ENCODE data around the gene LYSMD4. TPM values are rescaled to one million over a fixed set of nuclear protein-coding genes. Genes with fewer than 3 reads are reported as not detected.
"Not testable (repeated sequence)": the region's sequence is repeated elsewhere in the genome, so short reads cannot be mapped to it uniquely, and the experiment has no call there.

Gene LYSMD4
- 21.2 and 21.9 TPM in 2 replicates for total RNA-seq
- 24.0 and 24.4 TPM in 2 replicates for polyA plus RNA-seq

DNA sequence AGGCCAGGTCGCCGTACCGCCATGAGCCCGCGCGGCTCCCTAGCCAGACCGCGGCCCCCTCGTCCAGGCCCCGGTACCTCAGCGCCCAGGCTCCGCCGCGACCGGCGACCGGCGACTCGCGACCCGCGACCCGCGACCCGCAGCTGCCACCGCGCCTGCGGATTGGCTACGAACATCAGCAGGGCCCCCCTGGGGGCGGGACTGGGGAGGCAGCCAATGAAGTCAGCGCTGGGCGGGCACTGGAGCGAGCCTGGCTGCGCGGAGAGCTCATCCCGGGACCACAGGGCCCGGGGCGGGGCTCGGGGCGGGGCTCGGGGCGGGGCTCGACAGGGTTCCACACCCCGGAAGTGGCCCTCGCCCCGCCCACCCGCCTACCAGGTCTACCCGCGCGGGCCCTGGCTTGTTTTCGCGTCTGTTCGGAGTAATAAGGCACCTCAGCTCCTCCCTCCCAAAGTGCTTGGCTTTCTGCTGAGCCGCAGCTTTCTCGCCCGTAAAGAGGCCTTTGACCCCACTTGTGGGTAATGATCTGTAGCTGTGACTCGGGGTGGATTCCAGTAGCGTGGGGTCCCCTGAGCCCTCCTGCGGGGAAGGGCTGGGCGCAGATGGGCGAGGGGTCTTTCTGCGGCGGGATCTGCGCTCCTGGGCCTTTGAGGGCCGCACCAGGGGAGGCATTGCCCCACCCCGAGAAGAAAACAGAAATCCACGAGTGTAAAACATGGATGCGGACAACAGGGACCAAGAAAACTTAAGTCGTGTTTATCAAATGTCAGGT is at the start of gene LYSMD4:
TSS of gene LYSMD4 (minus strand) at position 170 of the 772 bp plus-strand sequence. CDS start 1,438 bp downstream, outside the sequence.
- Histone ChIP-seq H3K9me3 (ENCODE audit: low read depth) (no peaks in the 10 kb centered on the region), H3K4me1 (ENCODE audit: low read depth) (peaks cover 22% of the 10 kb centered on the region), H3K27ac (peak within 1 kb of the TSS; percentile 38)

DNA sequence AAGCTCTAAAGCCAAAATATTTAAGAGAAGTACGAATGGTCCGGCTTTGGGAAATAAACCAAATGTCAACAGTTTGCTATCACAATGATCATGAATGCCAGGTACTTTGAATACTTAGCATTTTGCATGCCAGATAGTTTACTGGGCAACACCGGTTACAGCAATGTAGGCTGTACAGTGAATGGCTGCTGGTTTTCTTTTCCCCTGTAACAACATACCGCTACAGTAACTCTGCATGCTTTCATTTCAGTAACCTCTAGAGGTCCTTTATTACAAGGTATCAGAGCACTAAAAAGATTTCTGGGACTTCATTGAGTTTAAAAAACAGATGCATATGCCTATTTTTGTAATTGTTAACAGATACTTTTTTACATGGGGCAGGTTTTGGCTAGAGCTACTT is 48.8 kb upstream of the LYSMD4 start:
- not testable (repeated sequence) for H3K9me3 ChIP-seq (ENCODE audit: low read depth); H3K27me3 ChIP-seq; DNase-seq (ENCODE audit: low read depth in 1 of 2, low spot score in 1 of 2); H3K4me3 ChIP-seq; H3K27ac ChIP-seq; H3K36me3 ChIP-seq; H3K4me1 ChIP-seq (ENCODE audit: low read depth)

More for the DNA sequence above, at the start of gene LYSMD4:
- peak within 1 kb of the TSS; percentile 70 for H3K4me3 ChIP-seq
- no peaks in the 10 kb centered on the region for H3K27me3 ChIP-seq
- TF ChIP-seq, protein P1, sequence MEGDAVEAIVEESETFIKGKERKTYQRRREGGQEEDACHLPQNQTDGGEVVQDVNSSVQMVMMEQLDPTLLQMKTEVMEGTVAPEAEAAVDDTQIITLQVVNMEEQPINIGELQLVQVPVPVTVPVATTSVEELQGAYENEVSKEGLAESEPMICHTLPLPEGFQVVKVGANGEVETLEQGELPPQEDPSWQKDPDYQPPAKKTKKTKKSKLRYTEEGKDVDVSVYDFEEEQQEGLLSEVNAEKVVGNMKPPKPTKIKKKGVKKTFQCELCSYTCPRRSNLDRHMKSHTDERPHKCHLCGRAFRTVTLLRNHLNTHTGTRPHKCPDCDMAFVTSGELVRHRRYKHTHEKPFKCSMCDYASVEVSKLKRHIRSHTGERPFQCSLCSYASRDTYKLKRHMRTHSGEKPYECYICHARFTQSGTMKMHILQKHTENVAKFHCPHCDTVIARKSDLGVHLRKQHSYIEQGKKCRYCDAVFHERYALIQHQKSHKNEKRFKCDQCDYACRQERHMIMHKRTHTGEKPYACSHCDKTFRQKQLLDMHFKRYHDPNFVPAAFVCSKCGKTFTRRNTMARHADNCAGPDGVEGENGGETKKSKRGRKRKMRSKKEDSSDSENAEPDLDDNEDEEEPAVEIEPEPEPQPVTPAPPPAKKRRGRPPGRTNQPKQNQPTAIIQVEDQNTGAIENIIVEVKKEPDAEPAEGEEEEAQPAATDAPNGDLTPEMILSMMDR (IDR thresholded peaks at IDR 0.05; ENCODE audit: low read depth, low read length) = no peak
- peak; percentile 96 to 97 for DNase-seq (ENCODE audit: low read depth in 1 of 2, low spot score in 1 of 2)
- H3K36me3 ChIP-seq = no peaks in the 10 kb centered on the region

DNA sequence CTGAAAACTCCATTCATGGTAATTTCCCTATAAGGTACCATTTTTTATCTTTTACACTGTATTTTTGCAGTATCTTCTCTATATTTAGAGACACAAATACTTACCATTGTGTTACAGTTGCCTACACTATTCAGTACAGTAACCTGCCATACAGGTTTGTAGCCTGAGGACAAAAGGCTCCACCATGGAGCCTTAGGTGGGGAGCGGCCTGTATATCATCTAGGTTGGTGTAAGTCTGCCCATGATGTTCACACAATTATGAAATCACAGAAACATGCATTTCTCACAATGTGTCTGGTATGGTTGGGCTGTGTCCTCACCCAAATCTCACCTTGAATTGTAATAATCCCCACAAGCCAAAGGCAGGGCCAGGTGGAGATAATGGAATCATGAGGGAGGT is 43.9 kb upstream of the LYSMD4 start:
- no peak overlapping the region for H3K27ac ChIP-seq

DNA sequence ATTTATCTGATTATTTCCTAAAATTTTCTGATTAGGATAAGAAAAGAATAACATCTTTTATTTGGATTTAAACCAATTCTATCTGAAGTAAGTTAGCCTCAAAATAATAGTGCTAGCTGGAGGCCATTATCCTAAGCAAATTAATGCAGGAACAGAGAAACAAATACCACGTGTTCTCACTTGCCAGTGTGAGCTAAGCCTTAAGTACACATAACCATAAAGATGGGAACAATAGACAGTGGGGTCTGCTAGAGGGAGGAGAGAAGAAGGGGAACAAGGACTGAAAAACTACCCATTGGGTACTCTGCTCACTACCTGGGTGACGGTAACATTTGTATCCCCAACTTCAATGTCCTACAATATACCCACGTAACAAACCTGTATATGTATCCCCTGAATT is 31.3 kb upstream of the LYSMD4 start:
- DNase-seq (ENCODE audit: low read depth in 1 of 2, low spot score in 1 of 2) = no peak
- Histone ChIP-seq H3K36me3 (no peaks in the 10 kb centered on the region), H3K4me1 (ENCODE audit: low read depth) (no peaks in the 10 kb centered on the region), H3K27ac (no peak overlapping the region), H3K4me3 (no peak overlapping the region), H3K9me3 (ENCODE audit: low read depth) (no peaks in the 10 kb centered on the region), H3K27me3 (no peaks in the 10 kb centered on the region)
- TF ChIP-seq, protein P1 (IDR thresholded peaks at IDR 0.05; ENCODE audit: low read depth, low read length) = no peak

More for the DNA sequence above, 43.9 kb upstream of the LYSMD4 start:
- DNase-seq (ENCODE audit: low read depth in 1 of 2, low spot score in 1 of 2) = no peak
- TF ChIP-seq, protein P1 (IDR thresholded peaks at IDR 0.05; ENCODE audit: low read depth, low read length) = no peak
- Histone ChIP-seq H3K36me3 (no peaks in the 10 kb centered on the region), H3K27me3 (no peaks in the 10 kb centered on the region), H3K4me3 (no peak overlapping the region), H3K9me3 (ENCODE audit: low read depth) (no peaks in the 10 kb centered on the region), H3K4me1 (ENCODE audit: low read depth) (no peaks in the 10 kb centered on the region)

DNA sequence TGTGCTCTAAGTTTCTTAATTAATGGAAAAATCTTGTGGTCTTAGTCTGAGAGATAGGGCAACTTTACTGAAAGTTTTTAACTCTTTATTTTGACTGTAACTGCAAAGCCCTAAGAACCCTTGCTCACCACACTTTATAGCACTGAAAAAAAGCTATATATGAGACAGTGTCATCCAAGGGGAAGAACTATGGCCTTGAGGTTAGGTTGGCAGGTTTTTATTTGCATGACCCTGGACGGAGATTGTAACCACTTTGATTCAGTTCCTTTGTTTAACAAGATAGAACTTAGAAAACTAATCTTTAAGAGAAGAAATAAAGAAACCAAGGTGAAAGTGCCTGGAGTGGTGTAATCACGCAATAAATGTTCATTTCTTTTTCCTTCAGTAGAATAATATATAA is 30.6 kb upstream of the LYSMD4 start:
- TF ChIP-seq, protein P1 (IDR thresholded peaks at IDR 0.05; ENCODE audit: low read depth, low read length) = no peak
- H3K27me3 ChIP-seq = no peaks in the 10 kb centered on the region
- no peak overlapping the region for H3K27ac ChIP-seq
- no peaks in the 10 kb centered on the region for H3K36me3 ChIP-seq
- no peaks in the 10 kb centered on the region for H3K9me3 ChIP-seq (ENCODE audit: low read depth)
- no peak for DNase-seq (ENCODE audit: low read depth in 1 of 2, low spot score in 1 of 2)
- H3K4me1 ChIP-seq (ENCODE audit: low read depth) = no peaks in the 10 kb centered on the region
- no peak overlapping the region for H3K4me3 ChIP-seq

DNA sequence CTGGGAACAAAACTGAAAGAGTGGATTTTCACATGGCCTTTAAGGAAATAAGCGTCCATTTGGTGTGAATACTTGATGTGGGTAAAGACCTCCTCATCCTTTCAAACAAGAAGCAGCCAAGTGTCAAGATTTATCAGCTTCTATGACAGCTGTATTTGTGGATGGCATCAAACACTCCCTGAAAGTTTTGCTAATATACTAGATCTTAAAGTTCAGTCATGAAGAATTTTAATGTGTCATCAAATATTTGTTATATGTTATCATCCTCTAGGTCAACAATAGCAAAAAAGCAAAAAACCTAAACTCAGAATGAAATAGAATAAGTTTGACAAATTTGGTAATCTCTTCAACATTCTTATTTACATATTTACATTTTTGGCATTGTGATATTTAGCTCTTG is 29.1 kb upstream of the LYSMD4 start:
- no peak for DNase-seq (ENCODE audit: low read depth in 1 of 2, low spot score in 1 of 2)
- no peak overlapping the region for H3K4me3 ChIP-seq
- no peaks in the 10 kb centered on the region for H3K27me3 ChIP-seq
- TF ChIP-seq, protein P1 (IDR thresholded peaks at IDR 0.05; ENCODE audit: low read depth, low read length) = no peak
- no peaks in the 10 kb centered on the region for H3K9me3 ChIP-seq (ENCODE audit: low read depth)
- H3K36me3 ChIP-seq = no peaks in the 10 kb centered on the region
- H3K27ac ChIP-seq = no peak overlapping the region
- H3K4me1 ChIP-seq (ENCODE audit: low read depth) = no peaks in the 10 kb centered on the region

All from cardiac muscle cell (in vitro differentiated cells and primary cell).